ENCODE measurements around the gene CEL. TPM values are rescaled to one million over a fixed set of nuclear protein-coding genes. Genes with fewer than 3 reads are reported as not detected.

Gene CEL
- total RNA-seq, 2 experiments from 2014 or later, result 2.9 to 3.0 TPM

GRCh38 chr9:133050142-133050541 is 11.6 kb upstream of the CEL start:
- DNase-seq (no peak), ATAC-seq (no peak)
- Mint-ChIP-seq H3K27me3 (no peaks in the 10 kb centered on the region), H3K36me3 (ENCODE audit: low read depth) (peaks cover 33% of the 10 kb centered on the region), H3K27ac (no peak overlapping the region), H3K9me3 (no peaks in the 10 kb centered on the region), H3K4me3 (no peak overlapping the region), H3K4me1 (ENCODE audit: low read depth) (no peaks in the 10 kb centered on the region)
- ChIA-PET CTCF (interaction anchor here (0.7 to 3.2 kb wide), 2 partner anchors 94 to 97 kb away, joined by 3 to 11 read pairs; no protein-coding TSS in a partner anchor), POLR2A (no interaction called here)
- intact Hi-C loops (cut with micrococcal nuclease), result no loop called here
- no peak for TF ChIP-seq CTCF (IDR thresholded peaks at IDR 0.05)

GRCh38 chr9:133050781-133051180 is 11.0 kb upstream of the CEL start:
- Mint-ChIP-seq H3K4me1 (ENCODE audit: low read depth) (peaks cover 2% of the 10 kb centered on the region), H3K9me3 (no peaks in the 10 kb centered on the region), H3K27me3 (no peaks in the 10 kb centered on the region), H3K36me3 (ENCODE audit: low read depth) (peaks cover 34% of the 10 kb centered on the region), H3K27ac (no peak overlapping the region), H3K4me3 (no peak overlapping the region)
- POLR2A ChIA-PET, result interaction anchor here (0.7 kb wide), 1 partner anchor 86 kb away, joined by 3 read pairs; no protein-coding TSS in a partner anchor
- intact Hi-C loops (cut with micrococcal nuclease), result no loop called here
- DNase-seq, result no peak
- no peak for TF ChIP-seq CTCF (IDR thresholded peaks at IDR 0.05)
- ATAC-seq, result no peak
- CTCF ChIA-PET, result no interaction called here

GRCh38 chr9:133051281-133051900 is 10.4 kb upstream of the CEL start:
- no peak for TF ChIP-seq CTCF (IDR thresholded peaks at IDR 0.05)
- Mint-ChIP-seq H3K27ac (no peak overlapping the region), H3K4me1 (ENCODE audit: low read depth) (peaks cover 8% of the 10 kb centered on the region), H3K9me3 (no peaks in the 10 kb centered on the region), H3K27me3 (no peaks in the 10 kb centered on the region), H3K36me3 (ENCODE audit: low read depth) (peaks cover 34% of the 10 kb centered on the region), H3K4me3 (no peak overlapping the region)
- DNase-seq, result no peak
- ChIA-PET CTCF (interaction anchor here (1.0 to 2.1 kb wide), 2 partner anchors 11 to 29 kb away, joined by 3 to 6 read pairs; no protein-coding TSS in a partner anchor), POLR2A (interaction anchor here (0.7 kb wide), 1 partner anchor 85 kb away, joined by 3 read pairs; no protein-coding TSS in a partner anchor)
- intact Hi-C loops (cut with micrococcal nuclease), result no loop called here
- ATAC-seq, result no peak

- Mint-ChIP-seq H3K9me3 (no peaks in the 10 kb centered on the region), H3K27ac (no peak overlapping the region), H3K27me3 (no peaks in the 10 kb centered on the region), H3K4me1 (ENCODE audit: low read depth) (peaks cover 13% of the 10 kb centered on the region), H3K36me3 (ENCODE audit: low read depth) (peaks cover 30% of the 10 kb centered on the region), H3K4me3 (no peak overlapping the region)
- ATAC-seq, result no peak
- intact Hi-C loops (cut with micrococcal nuclease), result no loop called here
- TF ChIP-seq CTCF (IDR thresholded peaks at IDR 0.05), result no peak
- no peak for DNase-seq
- ChIA-PET POLR2A (no interaction called here), CTCF (interaction anchor here (1.0 to 2.1 kb wide), 2 partner anchors 12 to 29 kb away, joined by 3 to 6 read pairs; no protein-coding TSS in a partner anchor)
Measured at GRCh38 chr9:133051966-133052539, 9.7 kb upstream of the CEL start.

- Mint-ChIP-seq H3K27ac (no peak overlapping the region), H3K27me3 (no peaks in the 10 kb centered on the region), H3K9me3 (no peaks in the 10 kb centered on the region), H3K4me3 (no peak overlapping the region), H3K4me1 (ENCODE audit: low read depth) (peaks cover 34% of the 10 kb centered on the region), H3K36me3 (ENCODE audit: low read depth) (peaks cover 45% of the 10 kb centered on the region)
- ATAC-seq (no peak), DNase-seq (no peak)
- ChIA-PET CTCF (interaction anchor here (1.3 kb wide), 1 partner anchor 89 kb away, joined by 3 read pairs; no protein-coding TSS in a partner anchor), POLR2A (no interaction called here)
- no peak for TF ChIP-seq CTCF (IDR thresholded peaks at IDR 0.05)
- intact Hi-C loops (cut with micrococcal nuclease), result no loop called here
Measured at GRCh38 chr9:133054194-133054890, 7.4 kb upstream of the CEL start.

All from activated CD8-positive, alpha-beta T cell treated with anti-CD3 and anti-CD28 coated beads for 36 hours (primary cell).